ENCODE results near the gene NLGN3. TPM values are rescaled to one million over a fixed set of nuclear protein-coding genes. Genes with fewer than 3 reads are reported as not detected.

Gene NLGN3
- total RNA-seq, 2 experiments from 2014 or later = 0.57 to 1.3 TPM

DNA sequence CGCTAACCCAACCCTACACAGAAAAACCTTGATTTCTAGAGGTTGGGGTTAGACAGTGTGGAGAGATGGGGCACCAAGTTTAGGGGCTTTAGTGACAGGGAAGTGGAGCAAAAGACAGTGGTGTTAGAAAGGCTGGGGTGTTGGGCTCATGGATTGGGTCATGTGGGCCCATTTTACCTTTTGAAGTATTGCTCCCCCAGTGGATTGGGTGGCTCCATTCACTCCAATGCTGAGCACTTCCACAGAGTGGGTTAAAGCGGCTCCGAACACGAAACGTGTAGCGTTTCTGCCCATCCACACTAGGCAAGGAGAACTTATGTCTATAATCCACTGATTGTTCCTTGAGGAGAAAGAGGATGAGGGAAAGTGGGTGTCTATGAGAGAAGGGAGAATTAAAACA lies 35.6 kb upstream of the NLGN3 start:
- TF ChIP-seq, protein P1, sequence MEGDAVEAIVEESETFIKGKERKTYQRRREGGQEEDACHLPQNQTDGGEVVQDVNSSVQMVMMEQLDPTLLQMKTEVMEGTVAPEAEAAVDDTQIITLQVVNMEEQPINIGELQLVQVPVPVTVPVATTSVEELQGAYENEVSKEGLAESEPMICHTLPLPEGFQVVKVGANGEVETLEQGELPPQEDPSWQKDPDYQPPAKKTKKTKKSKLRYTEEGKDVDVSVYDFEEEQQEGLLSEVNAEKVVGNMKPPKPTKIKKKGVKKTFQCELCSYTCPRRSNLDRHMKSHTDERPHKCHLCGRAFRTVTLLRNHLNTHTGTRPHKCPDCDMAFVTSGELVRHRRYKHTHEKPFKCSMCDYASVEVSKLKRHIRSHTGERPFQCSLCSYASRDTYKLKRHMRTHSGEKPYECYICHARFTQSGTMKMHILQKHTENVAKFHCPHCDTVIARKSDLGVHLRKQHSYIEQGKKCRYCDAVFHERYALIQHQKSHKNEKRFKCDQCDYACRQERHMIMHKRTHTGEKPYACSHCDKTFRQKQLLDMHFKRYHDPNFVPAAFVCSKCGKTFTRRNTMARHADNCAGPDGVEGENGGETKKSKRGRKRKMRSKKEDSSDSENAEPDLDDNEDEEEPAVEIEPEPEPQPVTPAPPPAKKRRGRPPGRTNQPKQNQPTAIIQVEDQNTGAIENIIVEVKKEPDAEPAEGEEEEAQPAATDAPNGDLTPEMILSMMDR (conservative IDR thresholded peaks at IDR 0.05; ENCODE audit: low read length) = no peak
- TF ChIP-seq EZH2phosphoT487 (IDR thresholded peaks at IDR 0.05; ENCODE audit: borderline replicate concordance, low read depth, low read length) = no peak
- H2AFZ ChIP-seq (ENCODE audit: low read length) = no peak overlapping the region
- no peaks in the 10 kb centered on the region for H3K9me2 ChIP-seq (ENCODE audit: insufficient read depth, low read length)
- peaks cover 32% of the 10 kb centered on the region for H3K36me3 ChIP-seq (ENCODE audit: insufficient read depth, low read length)
- ChIA-PET CTCF (ENCODE audit: unreplicated experiment) (no interaction called here), POLR2A (no interaction called here)
- H4K20me1 ChIP-seq (ENCODE audit: insufficient read depth, low read length) = no peaks in the 10 kb centered on the region
- no peak overlapping the region for H3K4me3 ChIP-seq (ENCODE audit: low read depth, low read length, poor library complexity, severe bottlenecking)
- peaks cover 15% of the 10 kb centered on the region; the same call in 1 of the 2 replicates for H3K79me2 ChIP-seq (ENCODE audit: insufficient read depth, low read depth, low read length)
- H3K9me3 ChIP-seq (ENCODE audit: low read length) = no peaks in the 10 kb centered on the region
- H3K4me2 ChIP-seq (ENCODE audit: low read length) = peak overlapping the region; percentile 29; the same call in 1 of the 2 replicates
- intact Hi-C loops (cut with micrococcal nuclease; ENCODE audit: unreplicated experiment) = no loop called here
- DNase-seq (ENCODE audit: low spot score) = no peak
- H3K27ac ChIP-seq (ENCODE audit: low read depth, low read length, poor library complexity, severe bottlenecking) = no peak overlapping the region
- no TSS peak for BruUV-seq (replicated peaks)
- H3K4me1 ChIP-seq (ENCODE audit: insufficient read depth, low read length, poor library complexity, severe bottlenecking) = peaks cover 51% of the 10 kb centered on the region

DNA sequence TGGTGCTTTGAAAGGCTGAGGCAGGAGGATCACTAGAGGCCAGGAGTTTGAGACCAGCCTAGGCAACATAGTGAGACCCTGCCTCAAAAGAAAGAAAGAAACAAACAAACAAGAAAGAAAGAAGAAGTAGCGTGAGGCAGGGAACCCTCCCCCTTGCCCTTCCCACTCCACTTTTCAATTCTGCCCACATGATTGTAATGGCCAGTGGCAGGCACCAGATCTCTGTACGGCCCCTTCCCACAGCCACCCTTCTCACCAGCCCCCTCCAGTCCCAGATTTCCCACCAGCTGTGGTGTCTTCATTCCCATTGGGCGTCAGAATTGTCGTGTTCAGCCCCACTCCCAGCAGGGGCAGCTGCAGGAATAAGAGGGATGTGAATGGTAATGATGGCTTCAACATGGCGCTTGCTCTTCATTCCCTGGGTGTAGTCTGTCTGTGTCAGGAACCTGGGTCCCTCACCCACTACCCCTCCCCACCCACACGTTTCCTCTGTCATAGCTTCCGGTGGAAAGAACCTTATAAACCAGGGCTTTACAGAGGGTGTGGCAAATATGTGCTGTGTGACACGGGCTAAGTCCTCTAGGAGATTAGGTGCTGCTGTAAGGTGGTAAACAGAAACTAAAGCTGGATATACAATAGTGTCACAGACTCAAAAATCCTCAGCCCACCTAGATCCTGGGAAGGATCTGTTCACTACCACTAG lies 33.3 kb upstream of the NLGN3 start, which contains the start of gene IL2RG:
Gene IL2RG (minus strand): TSS at position 437 of the 703 bp plus-strand sequence. CDS start 38 bp downstream, at position 399.
- TSS peak; percentile 87 for BruUV-seq (replicated peaks)
- CTCF ChIA-PET (ENCODE audit: unreplicated experiment) = no interaction called here
- Histone ChIP-seq H3K79me2 (ENCODE audit: insufficient read depth, low read depth, low read length) (peaks cover 15% of the 10 kb centered on the region; the same call in 1 of the 2 replicates), H3K4me1 (ENCODE audit: insufficient read depth, low read length, poor library complexity, severe bottlenecking) (peaks cover 47% of the 10 kb centered on the region), H3K9me3 (ENCODE audit: low read length) (no peaks in the 10 kb centered on the region), H3K9me2 (ENCODE audit: insufficient read depth, low read length) (no peaks in the 10 kb centered on the region), H3K27ac (ENCODE audit: low read depth, low read length, poor library complexity, severe bottlenecking) (peak within 1 kb of the TSS; percentile 77), H2AFZ (ENCODE audit: low read length) (peak within 1 kb of the TSS; percentile 81), H3K36me3 (ENCODE audit: insufficient read depth, low read length) (peaks cover 32% of the 10 kb centered on the region), H3K4me2 (ENCODE audit: low read length) (peak within 1 kb of the TSS; percentile 90), H3K4me3 (ENCODE audit: low read depth, low read length, poor library complexity, severe bottlenecking) (peak within 1 kb of the TSS; percentile 88), H4K20me1 (ENCODE audit: insufficient read depth, low read length) (no peaks in the 10 kb centered on the region)
- intact Hi-C loops (cut with micrococcal nuclease; ENCODE audit: unreplicated experiment) = loop anchor here (10.0 kb wide), 1 partner anchor 174 kb away; the partner anchor contains the start of gene NONO
- peak; percentile 84 for DNase-seq (ENCODE audit: low spot score)
- no peak for TF ChIP-seq EZH2phosphoT487 (IDR thresholded peaks at IDR 0.05; ENCODE audit: borderline replicate concordance, low read depth, low read length)
- TF ChIP-seq, protein P1 (conservative IDR thresholded peaks at IDR 0.05; ENCODE audit: low read length) = no peak
- POLR2A ChIA-PET = interaction anchor here (1.0 to 1.9 kb wide), 5 partner anchors 9 to 255 kb away, joined by 4 to 17 read pairs (median 6); partner anchors contain the start of genes NONO and TAF1
